Measurements from ENCODE around the gene MACIR.

Gene MACIR

GRCh38 chr5:103327451-103327850, 68.9 kb downstream of the MACIR start:
- CTCF ChIA-PET: no interaction called here
- H3K27ac ChIP-seq: no peak overlapping the region
- POLR2A ChIA-PET (ENCODE audit: low non-redundant PET): no interaction called here
- DNase-seq (ENCODE audit: low spot score): no peak
- TF ChIP-seq CTCF (conservative IDR thresholded peaks at IDR 0.05; ENCODE audit: low read depth): no peak

DNA sequence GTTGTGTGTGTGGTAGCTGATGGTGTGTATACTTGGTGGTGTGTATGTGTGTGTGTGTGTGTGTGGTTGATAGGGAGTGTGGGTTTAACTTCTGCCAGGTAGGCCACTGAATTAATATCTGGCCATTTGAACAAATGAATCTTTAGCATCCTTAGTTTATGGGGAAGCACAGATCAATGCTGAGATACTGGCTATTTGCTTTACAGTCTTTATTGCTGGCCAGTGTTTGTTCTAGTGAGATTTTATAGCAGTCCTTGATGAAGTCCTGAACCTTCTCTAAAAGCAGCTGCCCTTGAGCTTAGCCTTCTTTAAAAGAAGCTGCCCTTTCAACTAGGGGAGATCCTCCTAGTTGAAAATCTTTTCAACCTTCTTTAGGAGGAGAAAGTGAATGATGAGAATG, 69.3 kb downstream of the MACIR start:
- POLR2A ChIA-PET (ENCODE audit: low non-redundant PET): no interaction called here
- TF ChIP-seq CTCF (conservative IDR thresholded peaks at IDR 0.05; ENCODE audit: low read depth): no peak
- CTCF ChIA-PET: interaction anchor here (0.6 kb wide), 1 partner anchor 197 kb away, joined by 3 read pairs; no protein-coding TSS in a partner anchor
- H3K27ac ChIP-seq: no peak overlapping the region
- no peak for DNase-seq (ENCODE audit: low spot score)

All from RWPE1 (cell line).